Nephron (organoid): ENCODE results near the gene MAN2A2.

Source experiments
- H3K27ac Mint-ChIP-seq, 3 experiments: 2 replicates each; pipeline ENCODE4 v1.8.0; 2020; ENCODE audit warnings: mixed read lengths in 3 of 3, mild to moderate bottlenecking in 2 of 3, moderate library complexity in 1 of 3
- H3K27me3 Mint-ChIP-seq: 2 replicates; pipeline ENCODE4 v1.8.0; 2021; ENCODE audit warnings: low read depth, mild to moderate bottlenecking, moderate library complexity, mixed read lengths
- H3K36me3 Mint-ChIP-seq: 2 replicates; pipeline ENCODE4 v1.8.0; 2020; ENCODE audit warnings: low read depth, mixed read lengths
- H3K4me1 Mint-ChIP-seq: 2 replicates; pipeline ENCODE4 v1.8.0; 2020; ENCODE audit warnings: mixed read lengths
- H3K4me3 Mint-ChIP-seq, 3 experiments: 2 replicates each; pipeline ENCODE4 v1.8.0; 2020; ENCODE audit warnings: mild to moderate bottlenecking in 3 of 3, mixed read lengths in 3 of 3, moderate library complexity in 2 of 3
- H3K9me3 Mint-ChIP-seq: 2 replicates; pipeline ENCODE4 v1.8.0; 2020; ENCODE audit warnings: mixed read lengths
- TF ChIP-seq, protein P1 (sequence below), 3 experiments: fragments of 200-600 bp; sonication (generic); IDR thresholded peaks; one replicate each; pipeline ENCODE4 v1.5.0; 2021; ENCODE audit warnings: antibody characterized with exemption in 3 of 3; ENCODE audit not compliant: unreplicated experiment in 3 of 3

The MAN2A2 gene

DNA sequence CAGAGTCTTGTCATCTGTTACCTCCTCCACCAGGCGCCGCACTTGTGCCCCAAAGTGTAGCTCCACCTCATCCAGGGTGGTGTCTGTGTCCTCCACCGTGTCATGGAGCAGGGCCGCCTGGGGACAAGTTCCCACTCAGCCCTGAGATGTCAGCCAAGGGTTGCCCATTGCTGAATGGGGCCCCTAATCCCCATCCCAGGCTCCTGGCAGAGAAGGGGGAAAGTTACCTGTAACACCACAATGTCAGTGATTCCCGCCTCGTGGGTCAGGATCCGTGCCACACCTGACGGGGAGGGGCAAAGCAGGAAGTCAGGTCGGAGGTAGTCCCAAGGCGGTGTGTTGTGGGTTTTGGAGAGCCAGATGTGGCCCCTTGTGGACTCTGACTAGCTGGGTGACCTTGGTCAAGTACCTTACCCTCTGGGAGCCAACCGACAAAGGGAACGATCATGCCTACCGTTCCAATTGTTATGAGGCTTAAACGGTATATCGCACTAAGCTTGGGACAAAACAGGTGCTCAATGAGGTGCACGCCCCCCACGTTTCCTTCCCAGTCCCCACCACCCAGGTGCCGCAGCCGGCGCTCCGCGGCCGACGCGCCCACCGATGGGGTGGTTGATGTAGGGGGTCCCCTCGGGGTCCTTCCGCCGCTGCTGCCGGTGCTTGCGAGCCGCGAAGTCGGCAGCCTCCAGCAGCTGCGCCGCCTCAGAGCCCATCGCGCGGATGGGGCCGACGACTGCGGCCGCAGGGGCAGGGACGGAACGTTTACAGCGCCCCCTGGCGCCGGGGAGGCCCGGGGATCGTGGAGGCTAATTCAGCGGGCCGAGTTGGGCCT is 28.9 kb downstream of the MAN2A2 start, which contains the start of gene HDDC3:
Gene HDDC3 (minus strand): TSS at position 722 of the 832 bp plus-strand sequence. CDS start 9 bp downstream, at position 713.
- H3K9me3 Mint-ChIP-seq = no peaks in the 10 kb centered on the region
- TF ChIP-seq, protein P1, sequence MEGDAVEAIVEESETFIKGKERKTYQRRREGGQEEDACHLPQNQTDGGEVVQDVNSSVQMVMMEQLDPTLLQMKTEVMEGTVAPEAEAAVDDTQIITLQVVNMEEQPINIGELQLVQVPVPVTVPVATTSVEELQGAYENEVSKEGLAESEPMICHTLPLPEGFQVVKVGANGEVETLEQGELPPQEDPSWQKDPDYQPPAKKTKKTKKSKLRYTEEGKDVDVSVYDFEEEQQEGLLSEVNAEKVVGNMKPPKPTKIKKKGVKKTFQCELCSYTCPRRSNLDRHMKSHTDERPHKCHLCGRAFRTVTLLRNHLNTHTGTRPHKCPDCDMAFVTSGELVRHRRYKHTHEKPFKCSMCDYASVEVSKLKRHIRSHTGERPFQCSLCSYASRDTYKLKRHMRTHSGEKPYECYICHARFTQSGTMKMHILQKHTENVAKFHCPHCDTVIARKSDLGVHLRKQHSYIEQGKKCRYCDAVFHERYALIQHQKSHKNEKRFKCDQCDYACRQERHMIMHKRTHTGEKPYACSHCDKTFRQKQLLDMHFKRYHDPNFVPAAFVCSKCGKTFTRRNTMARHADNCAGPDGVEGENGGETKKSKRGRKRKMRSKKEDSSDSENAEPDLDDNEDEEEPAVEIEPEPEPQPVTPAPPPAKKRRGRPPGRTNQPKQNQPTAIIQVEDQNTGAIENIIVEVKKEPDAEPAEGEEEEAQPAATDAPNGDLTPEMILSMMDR (IDR thresholded peaks at IDR 0.05; ENCODE audit: unreplicated experiment in 3 of 3) = peak; percentile 93 to 96 (median 95)
- H3K27me3 Mint-ChIP-seq = no peaks in the 10 kb centered on the region
- peak within 1 kb of the TSS; percentile 79 to 93 (median 89) for H3K4me3 Mint-ChIP-seq
- peaks cover 33% of the 10 kb centered on the region for H3K4me1 Mint-ChIP-seq
- peaks cover 4% of the 10 kb centered on the region for H3K36me3 Mint-ChIP-seq
- peak within 1 kb of the TSS; percentile 48 to 92 (median 73) for H3K27ac Mint-ChIP-seq

DNA sequence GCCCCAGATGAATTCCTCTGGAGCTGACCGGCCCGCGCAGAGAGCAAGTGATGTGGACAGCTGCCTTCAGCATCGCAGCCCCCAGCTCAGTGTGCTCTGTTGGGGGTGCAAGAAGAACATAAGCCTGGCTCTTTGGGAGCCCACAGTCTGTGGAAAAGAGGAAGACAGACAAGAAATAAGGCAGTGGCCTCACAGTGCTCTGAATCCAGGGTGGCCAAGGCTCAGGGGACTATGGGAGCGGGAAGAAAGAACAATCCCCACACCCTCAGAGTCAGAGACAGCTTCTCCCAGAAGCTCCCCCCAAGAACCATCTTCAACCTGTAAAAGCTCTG is 29.5 kb downstream of the MAN2A2 start:
- Mint-ChIP-seq H3K27me3 (no peaks in the 10 kb centered on the region), H3K27ac (peak overlapping the region; percentile 22 to 72 (median 72)), H3K36me3 (peaks cover 4% of the 10 kb centered on the region), H3K4me1 (peaks cover 33% of the 10 kb centered on the region), H3K9me3 (no peaks in the 10 kb centered on the region), H3K4me3 (peak overlapping the region; percentile 79 to 93 (median 89))
- TF ChIP-seq, protein P1 (IDR thresholded peaks at IDR 0.05; ENCODE audit: unreplicated experiment in 3 of 3) = no peak

DNA sequence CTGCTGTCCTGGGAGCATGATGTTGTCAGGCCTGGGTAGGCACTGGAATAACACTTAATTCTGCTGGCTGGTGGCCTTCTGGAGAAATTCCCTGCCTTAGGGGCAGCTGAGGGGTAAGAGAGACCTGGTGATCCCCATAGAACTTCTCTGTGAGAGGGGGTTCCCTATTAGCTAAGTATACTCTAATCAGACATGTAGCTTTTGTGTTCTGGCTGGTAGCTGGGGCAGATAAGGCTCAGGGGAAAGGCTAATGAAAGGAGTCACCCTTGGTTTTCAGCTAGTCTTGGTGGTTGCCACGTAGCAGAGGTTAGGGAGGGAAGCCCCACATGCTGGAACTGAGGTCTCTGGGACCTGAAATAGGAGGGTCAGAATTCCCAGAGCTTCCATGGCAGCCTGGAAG is 30.2 kb downstream of the MAN2A2 start:
- Mint-ChIP-seq H3K27ac (no peak overlapping the region), H3K4me1 (peaks cover 33% of the 10 kb centered on the region), H3K4me3 (peak overlapping the region; percentile 79 to 93 (median 89)), H3K9me3 (no peaks in the 10 kb centered on the region), H3K36me3 (peaks cover 6% of the 10 kb centered on the region), H3K27me3 (no peaks in the 10 kb centered on the region)
- TF ChIP-seq, protein P1 (IDR thresholded peaks at IDR 0.05; ENCODE audit: unreplicated experiment in 3 of 3) = no peak

DNA sequence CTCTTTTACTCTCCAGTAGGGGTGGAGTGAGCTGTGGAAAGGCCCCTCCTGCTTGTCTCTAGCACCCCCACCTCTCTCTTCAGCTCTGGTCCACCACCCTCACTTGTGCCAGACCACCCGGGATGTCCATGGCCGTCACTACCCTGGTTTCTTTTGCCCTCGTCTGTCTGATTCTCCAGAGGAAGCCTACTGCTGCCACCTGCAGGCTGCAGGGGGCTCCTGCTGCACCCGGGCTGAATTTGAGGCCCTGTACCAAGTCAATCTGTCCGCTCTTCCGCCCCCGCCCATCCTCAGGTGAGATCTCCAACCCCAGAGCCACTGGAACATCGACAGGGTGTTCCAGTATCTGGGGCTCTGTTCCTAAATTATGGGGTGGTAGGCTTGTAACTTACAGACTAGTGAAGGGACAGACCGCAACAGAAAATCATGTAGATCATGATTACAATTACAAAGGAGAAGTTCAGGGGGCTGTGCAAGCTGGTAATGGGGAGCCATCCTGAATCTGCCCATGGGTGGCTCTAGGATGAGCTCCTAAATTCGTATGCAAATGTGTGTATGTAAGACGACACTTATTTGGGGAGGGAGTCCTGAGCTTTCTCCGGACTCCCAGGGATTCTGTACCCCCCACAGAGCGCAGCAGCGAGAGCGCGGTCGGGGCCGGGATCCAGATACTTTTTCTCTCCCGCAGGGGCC is 31.3 kb downstream of the MAN2A2 start:
- Mint-ChIP-seq H3K27ac (peak overlapping the region; percentile 32 to 64 (median 52)), H3K4me3 (peak overlapping the region; percentile 79 to 92 (median 89)), H3K9me3 (no peaks in the 10 kb centered on the region), H3K27me3 (no peaks in the 10 kb centered on the region), H3K36me3 (peaks cover 11% of the 10 kb centered on the region), H3K4me1 (peaks cover 33% of the 10 kb centered on the region)
- TF ChIP-seq, protein P1 (IDR thresholded peaks at IDR 0.05; ENCODE audit: unreplicated experiment in 3 of 3) = peak; percentile 74 to 87 (median 84)

DNA sequence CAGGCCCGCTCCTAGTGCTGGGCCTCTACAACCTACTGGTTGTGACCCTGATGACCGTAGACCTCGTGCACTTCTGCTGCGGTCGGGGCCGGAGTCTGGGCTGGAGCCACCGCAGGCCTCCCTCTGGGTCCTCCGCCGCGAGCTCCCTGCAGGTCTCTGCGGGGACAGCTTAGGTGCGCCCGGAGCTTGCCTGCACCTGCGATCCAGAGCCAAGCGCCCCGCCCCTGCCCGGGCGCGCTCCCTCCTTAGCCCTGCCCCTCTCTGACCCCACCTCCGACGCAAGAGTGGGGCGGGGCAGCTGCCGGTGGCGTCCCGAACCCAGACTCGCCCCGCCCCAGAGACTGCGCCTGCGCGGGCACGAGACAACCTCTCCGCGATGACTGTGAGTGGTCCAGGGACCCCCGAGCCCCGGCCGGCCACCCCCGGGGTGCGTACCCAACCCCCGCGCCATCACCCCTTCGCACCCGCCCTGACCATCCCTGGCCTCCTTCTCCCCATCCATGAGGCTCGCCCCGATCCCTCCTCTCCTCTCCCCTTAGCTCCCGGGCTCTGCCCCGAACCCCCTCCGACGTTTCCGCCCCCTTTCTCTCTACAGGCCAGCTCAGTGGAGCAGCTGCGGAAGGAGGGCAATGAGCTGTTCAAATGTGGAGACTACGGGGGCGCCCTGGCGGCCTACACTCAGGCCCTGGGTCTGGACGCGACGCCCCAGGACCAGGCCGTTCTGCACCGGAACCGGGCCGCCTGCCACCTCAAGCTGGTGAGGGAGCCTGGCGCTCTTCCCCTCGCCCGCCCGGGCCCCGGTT is 32.0 kb downstream of the MAN2A2 start, which contains the start of gene UNC45A:
Gene UNC45A (plus strand): TSS at position 337 of the 803 bp plus-strand sequence. CDS start 40 bp downstream, at position 377.
- H3K9me3 Mint-ChIP-seq = no peaks in the 10 kb centered on the region
- TF ChIP-seq, protein P1 (IDR thresholded peaks at IDR 0.05; ENCODE audit: unreplicated experiment in 3 of 3) = no peak
- no peaks in the 10 kb centered on the region for H3K27me3 Mint-ChIP-seq
- peak within 1 kb of the TSS; percentile 32 to 64 (median 52) for H3K27ac Mint-ChIP-seq
- peaks cover 19% of the 10 kb centered on the region for H3K36me3 Mint-ChIP-seq
- peaks cover 33% of the 10 kb centered on the region for H3K4me1 Mint-ChIP-seq
- peak within 1 kb of the TSS; percentile 79 to 92 (median 89) for H3K4me3 Mint-ChIP-seq
